Endothelial cell (in vitro differentiated cells): ENCODE data around the gene KLF1. TPM values are rescaled to one million over a fixed set of nuclear protein-coding genes. Genes with fewer than 3 reads are reported as not detected.

Source experiments
- DNase-seq: peaks from one replicate; pipeline ENCODE4 v3.0.0; 2021; ENCODE audit warnings: low spot score
- H3K27ac Mint-ChIP-seq: one replicate; pipeline ENCODE4 v1.8.0; 2021; ENCODE audit warnings: mixed read lengths, inconsistent platforms; ENCODE audit not compliant: unreplicated experiment
- H3K27me3 Mint-ChIP-seq: one replicate; pipeline ENCODE4 v1.8.0; 2021; ENCODE audit warnings: mild to moderate bottlenecking, moderate library complexity, mixed read lengths, inconsistent platforms; ENCODE audit not compliant: unreplicated experiment
- H3K36me3 Mint-ChIP-seq: one replicate; pipeline ENCODE4 v1.8.0; 2021; ENCODE audit warnings: mild to moderate bottlenecking, low read depth, mixed read lengths, inconsistent platforms; ENCODE audit not compliant: unreplicated experiment
- H3K4me1 Mint-ChIP-seq: one replicate; pipeline ENCODE4 v1.8.0; 2021; ENCODE audit warnings: mild to moderate bottlenecking, mixed read lengths, inconsistent platforms; ENCODE audit not compliant: unreplicated experiment
- H3K4me3 Mint-ChIP-seq: one replicate; pipeline ENCODE4 v1.8.0; 2021; ENCODE audit warnings: mild to moderate bottlenecking, mixed read lengths, inconsistent platforms; ENCODE audit not compliant: unreplicated experiment
- H3K9me3 Mint-ChIP-seq: one replicate; pipeline ENCODE4 v1.8.0; 2021; ENCODE audit warnings: mixed read lengths, inconsistent platforms; ENCODE audit not compliant: unreplicated experiment
- CTCF ChIP-seq: fragments of 200-600 bp; sonication (generic); IDR thresholded peaks from one replicate; pipeline ENCODE4 v1.5.0; 2021; ENCODE audit warnings: antibody characterized with exemption; ENCODE audit not compliant: unreplicated experiment
- total RNA-seq: library from RNA; stranded (reverse); fragmentation: NEBNext Ultra II Directional; extraction: Animal tissue kit (Norgen Biotek cat#: 25700); gene quantifications from one replicate; pipeline ENCODE4 v1.2.1, GENCODE V29; 2021; ENCODE audit not compliant: unreplicated experiment

The KLF1 gene
- total RNA-seq, 1 donor from 2014 or later: 0.54 TPM

- H3K27ac Mint-ChIP-seq: no peak overlapping the region
- no peaks in the 10 kb centered on the region for H3K36me3 Mint-ChIP-seq
- H3K9me3 Mint-ChIP-seq: no peaks in the 10 kb centered on the region
- peaks cover 16% of the 10 kb centered on the region for H3K4me1 Mint-ChIP-seq
- TF ChIP-seq CTCF: no peak
- no peak for DNase-seq
- H3K27me3 Mint-ChIP-seq: peaks cover 4% of the 10 kb centered on the region
- H3K4me3 Mint-ChIP-seq: no peak overlapping the region
Measured at GRCh38 chr19:12912571-12912970, 25.6 kb upstream of the KLF1 start.

- Mint-ChIP-seq H3K4me1 (no peaks in the 10 kb centered on the region), H3K9me3 (no peaks in the 10 kb centered on the region), H3K4me3 (no peak overlapping the region), H3K27ac (no peak overlapping the region), H3K27me3 (peaks cover 2% of the 10 kb centered on the region), H3K36me3 (no peaks in the 10 kb centered on the region)
- no peak for TF ChIP-seq CTCF
- no peak for DNase-seq
Measured at GRCh38 chr19:12907166-12907565, 20.2 kb upstream of the KLF1 start.

- no peak for TF ChIP-seq CTCF
- DNase-seq: no peak
- no peaks in the 10 kb centered on the region for H3K4me1 Mint-ChIP-seq
- H3K27ac Mint-ChIP-seq: no peak overlapping the region
- H3K4me3 Mint-ChIP-seq: no peak overlapping the region
- H3K27me3 Mint-ChIP-seq: no peaks in the 10 kb centered on the region
- H3K36me3 Mint-ChIP-seq: no peaks in the 10 kb centered on the region
- H3K9me3 Mint-ChIP-seq: no peaks in the 10 kb centered on the region
Measured at GRCh38 chr19:12899891-12900518, 13.0 kb upstream of the KLF1 start.

- DNase-seq: no peak
- H3K4me1 Mint-ChIP-seq: peaks cover 4% of the 10 kb centered on the region
- H3K27me3 Mint-ChIP-seq: peaks cover 3% of the 10 kb centered on the region
- H3K9me3 Mint-ChIP-seq: no peaks in the 10 kb centered on the region
- H3K27ac Mint-ChIP-seq: no peak overlapping the region
- no peak for TF ChIP-seq CTCF
- no peaks in the 10 kb centered on the region for H3K36me3 Mint-ChIP-seq
- no peak overlapping the region for H3K4me3 Mint-ChIP-seq
Measured at GRCh38 chr19:12896460-12896859, 9.5 kb upstream of the KLF1 start.

GRCh38 chr19:12893582-12893981 lies 6.6 kb upstream of the KLF1 start:
- TF ChIP-seq CTCF: no peak
- Mint-ChIP-seq H3K27me3 (peaks cover 6% of the 10 kb centered on the region), H3K27ac (no peak overlapping the region), H3K4me1 (peaks cover 9% of the 10 kb centered on the region), H3K9me3 (no peaks in the 10 kb centered on the region), H3K4me3 (no peak overlapping the region), H3K36me3 (no peaks in the 10 kb centered on the region)
- DNase-seq: no peak
